ENCODE data around the gene RND1.
"Not testable (repeated sequence)": the region's sequence is repeated elsewhere in the genome, so short reads cannot be mapped to it uniquely, and the experiment has no call there.

RND1 gene

DNA sequence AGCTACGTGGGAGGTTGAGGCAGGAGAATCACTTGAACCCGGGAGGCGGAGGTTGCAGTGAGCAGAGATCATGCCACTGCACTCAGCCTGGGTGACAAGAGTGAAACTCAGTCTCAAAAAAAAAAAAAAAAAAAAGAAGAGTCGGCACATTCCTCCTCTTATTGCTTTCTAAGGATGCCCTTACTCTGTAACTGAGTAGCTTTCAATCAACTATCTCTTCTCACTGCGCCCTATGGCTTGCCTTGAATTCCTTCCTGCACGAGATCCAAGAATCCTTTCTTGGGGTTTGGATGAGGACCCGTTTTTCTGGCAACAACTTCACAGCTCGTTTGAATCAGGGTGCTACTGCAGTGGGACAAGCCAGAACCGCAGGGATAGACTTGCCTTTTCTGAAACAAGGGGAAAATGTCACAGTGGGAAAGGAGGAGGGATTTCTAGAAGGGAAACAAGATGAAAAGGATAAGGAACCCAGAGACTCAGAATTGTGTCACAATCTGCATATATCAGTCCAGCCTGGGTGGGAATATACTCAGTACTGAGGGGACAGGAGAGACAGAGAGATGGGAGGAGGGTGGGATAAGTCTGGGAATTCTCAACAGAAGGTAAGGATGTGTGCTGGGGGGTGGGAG lies 16.1 kb upstream of the RND1 start:
- Mint-ChIP-seq H3K36me3 (no peaks in the 10 kb centered on the region), H3K27ac (no peak overlapping the region), H3K4me3 (no peak overlapping the region), H3K9me3 (ENCODE audit: low read depth) (no peaks in the 10 kb centered on the region), H3K27me3 (peaks cover 9% of the 10 kb centered on the region), H3K4me1 (ENCODE audit: low read depth) (peaks cover 3% of the 10 kb centered on the region)

GRCh38 chr12:48880647-48881046 lies 15.0 kb upstream of the RND1 start:
- peaks cover 3% of the 10 kb centered on the region for H3K4me1 Mint-ChIP-seq (ENCODE audit: low read depth)
- H3K9me3 Mint-ChIP-seq (ENCODE audit: low read depth) = no peaks in the 10 kb centered on the region
- no peak overlapping the region for H3K4me3 Mint-ChIP-seq
- H3K27ac Mint-ChIP-seq = no peak overlapping the region
- H3K36me3 Mint-ChIP-seq = no peaks in the 10 kb centered on the region
- H3K27me3 Mint-ChIP-seq = peaks cover 9% of the 10 kb centered on the region

DNA sequence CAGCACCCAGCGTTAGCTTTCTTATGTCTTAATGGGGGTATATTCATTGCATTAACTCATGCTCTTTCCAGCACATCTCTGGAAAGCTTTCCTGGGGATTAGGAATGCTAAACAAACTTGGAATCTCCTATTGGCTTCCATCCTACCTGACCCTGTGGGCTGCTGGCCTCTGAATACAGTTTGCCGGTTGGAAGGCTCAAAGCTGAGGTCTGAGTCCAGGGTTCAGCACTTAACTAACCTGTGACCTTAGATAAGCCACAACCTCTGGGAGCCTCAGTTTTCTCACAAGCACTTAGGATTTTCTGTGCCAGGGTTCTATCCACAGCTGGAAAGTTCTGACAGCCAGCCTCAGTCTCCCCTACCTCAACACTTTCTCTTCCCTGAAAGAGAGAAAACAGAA lies 12.9 kb upstream of the RND1 start:
- Mint-ChIP-seq H3K27ac (no peak overlapping the region), H3K9me3 (ENCODE audit: low read depth) (no peaks in the 10 kb centered on the region), H3K4me1 (ENCODE audit: low read depth) (peaks cover 3% of the 10 kb centered on the region), H3K4me3 (no peak overlapping the region), H3K36me3 (no peaks in the 10 kb centered on the region), H3K27me3 (peaks cover 9% of the 10 kb centered on the region)

DNA sequence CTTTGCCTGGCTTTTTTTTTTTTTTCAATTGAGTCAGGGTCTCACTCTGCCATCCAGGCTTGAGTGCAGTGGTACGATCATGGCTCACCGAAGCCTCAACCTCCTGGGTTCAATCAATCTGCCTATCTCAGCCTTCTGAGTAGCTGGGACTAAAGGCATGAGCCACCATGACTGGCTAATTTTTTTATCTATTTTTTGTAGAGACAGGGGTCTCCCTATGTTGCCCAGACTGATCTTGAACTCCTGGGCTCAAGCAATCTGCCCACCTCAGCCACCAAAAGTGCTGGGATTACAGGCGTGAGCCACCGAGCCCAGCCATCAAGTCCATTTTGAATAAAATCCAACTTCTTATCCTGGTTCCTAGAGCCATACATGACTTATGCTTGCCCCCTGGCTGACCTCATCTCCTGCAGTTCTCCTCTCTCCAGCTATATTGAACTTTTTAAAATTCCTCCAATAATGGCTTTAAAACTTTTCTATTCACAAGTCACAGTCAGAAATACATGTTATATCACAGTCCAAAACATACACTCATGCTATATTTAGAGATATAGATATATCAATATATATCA lies 10.4 kb upstream of the RND1 start:
- Mint-ChIP-seq H3K4me3 (no peak overlapping the region), H3K9me3 (ENCODE audit: low read depth) (no peaks in the 10 kb centered on the region), H3K36me3 (no peaks in the 10 kb centered on the region), H3K4me1 (ENCODE audit: low read depth) (no peaks in the 10 kb centered on the region), H3K27ac (no peak overlapping the region), H3K27me3 (peaks cover 9% of the 10 kb centered on the region)

- H3K9me3 Mint-ChIP-seq (ENCODE audit: low read depth); H3K36me3 Mint-ChIP-seq; H3K27ac Mint-ChIP-seq; H3K4me3 Mint-ChIP-seq; H3K4me1 Mint-ChIP-seq (ENCODE audit: low read depth); H3K27me3 Mint-ChIP-seq: not testable (repeated sequence)
Observed at GRCh38 chr12:48873534-48873933, 7.9 kb upstream of the RND1 start.

DNA sequence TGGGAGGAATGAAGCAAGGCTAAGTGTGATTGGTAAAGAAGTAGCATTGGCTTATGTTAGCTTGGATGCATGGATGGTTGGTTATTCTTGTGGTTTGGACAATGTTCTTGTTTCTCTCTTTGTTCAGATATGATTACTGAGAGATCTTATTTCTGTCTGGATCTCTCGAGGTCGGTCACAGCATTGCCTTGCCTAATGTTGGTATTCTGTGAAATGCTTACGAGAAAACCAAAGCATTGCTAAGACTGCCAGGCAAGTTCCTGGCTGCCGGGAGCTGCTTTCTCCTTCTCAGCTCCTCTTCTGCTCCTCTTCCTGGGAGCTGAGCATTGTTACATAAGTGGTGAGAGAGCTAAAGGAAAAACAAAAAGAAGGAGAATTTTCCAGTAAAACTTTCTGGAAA lies 7.4 kb upstream of the RND1 start:
- Mint-ChIP-seq H3K9me3 (ENCODE audit: low read depth) (no peaks in the 10 kb centered on the region), H3K36me3 (no peaks in the 10 kb centered on the region), H3K4me1 (ENCODE audit: low read depth) (no peaks in the 10 kb centered on the region), H3K4me3 (no peak overlapping the region), H3K27me3 (no peaks in the 10 kb centered on the region), H3K27ac (no peak overlapping the region)

GRCh38 chr12:48869191-48869590 lies 3.5 kb upstream of the RND1 start:
- Mint-ChIP-seq H3K4me3 (no peak overlapping the region), H3K36me3 (no peaks in the 10 kb centered on the region), H3K27ac (no peak overlapping the region), H3K4me1 (ENCODE audit: low read depth) (peaks cover 20% of the 10 kb centered on the region), H3K27me3 (no peaks in the 10 kb centered on the region), H3K9me3 (ENCODE audit: low read depth) (no peaks in the 10 kb centered on the region)

DNA sequence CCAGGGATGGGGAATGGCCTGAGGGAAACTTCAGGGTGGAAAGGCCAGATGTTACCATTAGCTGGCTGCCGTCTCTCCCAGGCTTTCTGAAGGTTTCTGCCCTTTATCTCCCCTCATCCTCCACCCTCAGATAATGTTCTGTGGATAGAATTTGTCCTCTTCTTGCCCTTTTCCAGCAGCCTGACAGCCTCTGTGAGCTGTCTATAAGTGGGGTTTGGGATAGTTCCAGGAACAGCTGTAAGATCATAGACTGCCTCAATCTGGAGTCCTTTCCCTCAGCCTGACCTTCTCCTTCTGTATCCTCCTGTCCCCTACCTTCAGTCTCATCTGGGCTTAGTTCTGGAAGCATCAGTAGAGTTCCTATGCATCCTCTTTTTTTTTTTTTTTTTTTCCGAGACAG lies 2.8 kb upstream of the RND1 start:
- no peak overlapping the region for H3K4me3 Mint-ChIP-seq
- no peak overlapping the region for H3K27ac Mint-ChIP-seq
- H3K36me3 Mint-ChIP-seq = no peaks in the 10 kb centered on the region
- H3K27me3 Mint-ChIP-seq = peaks cover 5% of the 10 kb centered on the region
- no peaks in the 10 kb centered on the region for H3K9me3 Mint-ChIP-seq (ENCODE audit: low read depth)
- peaks cover 23% of the 10 kb centered on the region for H3K4me1 Mint-ChIP-seq (ENCODE audit: low read depth)

GRCh38 chr12:48866052-48866711 lies 512 bp upstream of the RND1 start:
- H3K9me3 Mint-ChIP-seq (ENCODE audit: low read depth) = no peaks in the 10 kb centered on the region
- H3K4me1 Mint-ChIP-seq (ENCODE audit: low read depth) = peaks cover 23% of the 10 kb centered on the region
- peak overlapping the region; percentile 62 for H3K27ac Mint-ChIP-seq
- peaks cover 6% of the 10 kb centered on the region for H3K36me3 Mint-ChIP-seq
- peaks cover 13% of the 10 kb centered on the region for H3K27me3 Mint-ChIP-seq
- peak overlapping the region; percentile 92 for H3K4me3 Mint-ChIP-seq

- H3K36me3 Mint-ChIP-seq = peaks cover 9% of the 10 kb centered on the region
- peaks cover 13% of the 10 kb centered on the region for H3K27me3 Mint-ChIP-seq
- no peaks in the 10 kb centered on the region for H3K9me3 Mint-ChIP-seq (ENCODE audit: low read depth)
- no peak overlapping the region for H3K27ac Mint-ChIP-seq
- peaks cover 23% of the 10 kb centered on the region for H3K4me1 Mint-ChIP-seq (ENCODE audit: low read depth)
- H3K4me3 Mint-ChIP-seq = no peak overlapping the region
Observed at GRCh38 chr12:48863291-48863690, 2.4 kb downstream of the RND1 start.

GRCh38 chr12:48862760-48863159 lies 2.9 kb downstream of the RND1 start:
- Mint-ChIP-seq H3K36me3 (peaks cover 9% of the 10 kb centered on the region), H3K27ac (no peak overlapping the region), H3K27me3 (peaks cover 13% of the 10 kb centered on the region), H3K4me3 (no peak overlapping the region), H3K9me3 (ENCODE audit: low read depth) (no peaks in the 10 kb centered on the region), H3K4me1 (ENCODE audit: low read depth) (peaks cover 23% of the 10 kb centered on the region)

- Mint-ChIP-seq H3K4me1 (ENCODE audit: low read depth) (peaks cover 21% of the 10 kb centered on the region), H3K36me3 (peaks cover 9% of the 10 kb centered on the region), H3K9me3 (ENCODE audit: low read depth) (no peaks in the 10 kb centered on the region), H3K27ac (no peak overlapping the region), H3K27me3 (peaks cover 13% of the 10 kb centered on the region), H3K4me3 (no peak overlapping the region)
Observed at GRCh38 chr12:48861111-48861510, 4.6 kb downstream of the RND1 start.

- Mint-ChIP-seq H3K4me1 (ENCODE audit: low read depth) (peaks cover 14% of the 10 kb centered on the region), H3K27me3 (peaks cover 13% of the 10 kb centered on the region)
- not testable (repeated sequence) for H3K9me3 Mint-ChIP-seq (ENCODE audit: low read depth); H3K36me3 Mint-ChIP-seq; H3K27ac Mint-ChIP-seq; H3K4me3 Mint-ChIP-seq
Observed at GRCh38 chr12:48860236-48860635, 5.4 kb downstream of the RND1 start.

DNA sequence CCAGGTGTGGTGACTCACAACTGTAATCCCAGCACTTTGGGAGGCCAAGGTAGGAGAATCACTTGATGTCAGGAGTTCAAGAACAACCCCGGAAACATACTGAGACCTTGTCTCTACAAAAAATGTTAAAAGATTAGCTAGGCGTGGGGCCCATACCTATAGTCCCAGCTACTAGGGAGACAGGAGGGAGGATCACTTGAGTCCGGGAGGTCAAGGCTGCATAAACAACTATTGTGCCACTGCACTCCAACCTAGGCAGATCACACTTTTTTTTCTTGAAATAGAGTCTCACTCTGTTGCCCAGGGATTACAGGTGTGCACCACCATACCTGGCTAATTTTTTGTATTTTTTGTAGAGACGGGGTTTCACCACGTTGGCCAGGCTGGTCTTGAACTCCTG lies 6.1 kb downstream of the RND1 start:
- H3K27ac Mint-ChIP-seq = no peak overlapping the region
- H3K36me3 Mint-ChIP-seq = peaks cover 9% of the 10 kb centered on the region
- peaks cover 8% of the 10 kb centered on the region for H3K4me1 Mint-ChIP-seq (ENCODE audit: low read depth)
- no peaks in the 10 kb centered on the region for H3K9me3 Mint-ChIP-seq (ENCODE audit: low read depth)
- no peak overlapping the region for H3K4me3 Mint-ChIP-seq
- H3K27me3 Mint-ChIP-seq = peaks cover 13% of the 10 kb centered on the region

GRCh38 chr12:48858043-48858442 lies 7.6 kb downstream of the RND1 start:
- Mint-ChIP-seq H3K36me3 (peaks cover 9% of the 10 kb centered on the region), H3K27ac (no peak overlapping the region), H3K27me3 (peaks cover 4% of the 10 kb centered on the region), H3K9me3 (ENCODE audit: low read depth) (no peaks in the 10 kb centered on the region), H3K4me3 (no peak overlapping the region), H3K4me1 (ENCODE audit: low read depth) (peaks cover 2% of the 10 kb centered on the region)
